K562 (cell line): Measurements from ENCODE around the gene SUCO. TPM values are rescaled to one million over a fixed set of nuclear protein-coding genes. Genes with fewer than 3 reads are reported as not detected.

Experiments used
- ATAC-seq: fragments of 200-7000 bp; cut with Tn5 transposase; 3 replicates; pipeline ENCODE4 v1.9.1; 2020; ENCODE audit warnings: moderate library complexity
- BruUV-seq: library from RNA; stranded (reverse); fragments of 400-500 nt; replicated peaks from 2 replicates; lab custom pipeline; 2021; lab: Mats Ljungman, UMichigan
- CTCF ChIA-PET: fragments of 300-600 bp; formaldehyde crosslinking; extraction: SDS; loops from one replicate; lab custom pipeline; 2021; ENCODE audit warnings: low intra/inter-chr PET ratio; lab: Yijun Ruan, JAX
- POLR2A ChIA-PET: fragments of 300-600, 350-650 bp; sonication (Branson Sonifier 250); formaldehyde crosslinking; extraction: SDS; loops from one replicate; lab custom pipeline; 2021; ENCODE audit warnings: antibody characterized with exemption, inconsistent platforms; lab: Yijun Ruan, JAX
- DNase-seq, 4 experiments: peaks; one replicate each; pipeline versions ENCODE4 v3.0.0 to v3.0.0-alpha.2; 2011 to 2018; ENCODE audit warnings: low spot score in 3 of 4, mixed read lengths in 3 of 4; ENCODE audit errors: extremely low read depth in 1 of 4
- FAIRE-seq: peaks from 2 replicates; lab custom pipeline; 2011; peaks lifted over from hg19 to GRCh38; lab: Jason Lieb, UNC
- H2AFZ ChIP-seq: 2 replicates; pipeline ENCODE4 v1.6.0; 2011; ENCODE audit warnings: low read depth, low read length, control low read depth, inconsistent platforms
- H3K27ac ChIP-seq: fragments of 200-600 bp; 3 replicates; pipeline ENCODE4 v1.8.0; 2011; ENCODE audit warnings: low read depth, mild to moderate bottlenecking, control low read depth, inconsistent platforms, low read length, moderate library complexity, mixed read lengths; ENCODE audit errors: extremely low read depth
- H3K27me3 ChIP-seq, 2 experiments: fragments of 300-600 bp in 1 of 2; 2 replicates in 1 of 2; 3 replicates in 1 of 2; pipeline versions ENCODE4 v1.6.0 to v1.8.0; 2011; ENCODE audit warnings: inconsistent platforms in 2 of 2, low read length in 2 of 2, mild to moderate bottlenecking in 1 of 2, mixed read lengths in 1 of 2, moderate library complexity in 1 of 2; ENCODE audit not compliant: control insufficient read depth in 2 of 2, insufficient read depth in 2 of 2
- H3K36me3 ChIP-seq: fragments of 300-600 bp; 3 replicates; pipeline ENCODE4 v1.8.0; 2011; ENCODE audit warnings: mild to moderate bottlenecking, low read length, inconsistent platforms; ENCODE audit not compliant: control insufficient read depth, insufficient read depth
- H3K4me1 ChIP-seq, 2 experiments: fragments of 200-600 bp in 1 of 2; replicated peaks in 1 of 2; 2 replicates in 1 of 2; 3 replicates in 1 of 2; pipeline versions ENCODE4 v1.5.1 to v1.8.0; 2011; ENCODE audit warnings: inconsistent platforms in 2 of 2, low read length in 2 of 2, mild to moderate bottlenecking in 1 of 2, mixed read lengths in 1 of 2, moderate library complexity in 1 of 2; ENCODE audit not compliant: control insufficient read depth in 2 of 2, insufficient read depth in 2 of 2
- H3K4me2 ChIP-seq: 2 replicates; pipeline ENCODE4 v1.6.1; 2011; ENCODE audit warnings: low read length, control low read depth, inconsistent platforms, mixed read lengths; ENCODE audit not compliant: insufficient read depth
- H3K4me3 ChIP-seq: fragments of 200-600 bp; sonication (generic), shearing (Covaris generic); 2 replicates; pipeline ENCODE4 v1.5.1; 2016; ENCODE audit warnings: control low read depth, inconsistent platforms
- H3K79me2 ChIP-seq: fragments of 200-600 bp; 3 replicates; pipeline ENCODE4 v1.8.0; 2011; ENCODE audit warnings: low read length, inconsistent platforms; ENCODE audit not compliant: control insufficient read depth, insufficient read depth
- H3K9ac ChIP-seq, 2 experiments: 2 replicates each; pipeline versions ENCODE4 v1.6.0 to v1.6.1; 2011; ENCODE audit warnings: low read depth in 2 of 2, low read length in 2 of 2, control low read depth in 1 of 2, inconsistent platforms in 1 of 2, mild to moderate bottlenecking in 1 of 2, mixed read lengths in 1 of 2; ENCODE audit not compliant: insufficient read depth in 1 of 2
- H3K9me1 ChIP-seq: one replicate; pipeline ENCODE4 v1.6.0; 2011; ENCODE audit warnings: inconsistent platforms, mild to moderate bottlenecking, low read length, moderate library complexity; ENCODE audit not compliant: control insufficient read depth, insufficient read depth
- H3K9me3 ChIP-seq: replicated peaks from 2 replicates; pipeline ENCODE4 v1.5.1; 2011; ENCODE audit warnings: low read depth, low read length, inconsistent platforms; ENCODE audit not compliant: control insufficient read depth, insufficient read depth
- H4K20me1 ChIP-seq: replicated peaks from 2 replicates; pipeline ENCODE4 v1.6.1; 2011; ENCODE audit warnings: low read length, inconsistent platforms, mixed read lengths; ENCODE audit not compliant: control insufficient read depth, insufficient read depth
- ARNT ChIP-seq, 2 experiments: fragments of 450-650 bp; IDR thresholded peaks; 2 replicates each; pipeline ENCODE4 v1.6.1; 2016; ENCODE audit warnings: mild to moderate bottlenecking in 1 of 2
- ATF6 ChIP-seq: sonication (generic); formaldehyde crosslinking; IDR thresholded peaks from 2 replicates; pipeline ENCODE4 v1.4.0; 2020; ENCODE audit warnings: mild to moderate bottlenecking, missing genetic modification reagents
- BCOR ChIP-seq: fragments of 450-650 bp; IDR thresholded peaks from 2 replicates; pipeline ENCODE4 v1.6.1; 2016
- C11orf30 ChIP-seq: fragments of 450-650 bp; IDR thresholded peaks from 2 replicates; pipeline ENCODE4 v1.6.1; 2016; ENCODE audit warnings: low read depth, mild to moderate bottlenecking
- ESRRA ChIP-seq: fragments of 450-650 bp; IDR thresholded peaks from 2 replicates; pipeline ENCODE4 v1.6.1; 2014; ENCODE audit warnings: low read depth, mild to moderate bottlenecking, moderate library complexity, borderline replicate concordance
- FOSL1 ChIP-seq: fragments of 200-800 bp; sonication (Bioruptor generic); conservative IDR thresholded peaks from 2 replicates; pipeline ENCODE4 v1.6.1; 2016; ENCODE audit warnings: missing genetic modification characterization, missing compliant biosample characterization
- MAFG ChIP-seq: fragments of 450-650 bp; conservative IDR thresholded peaks from 2 replicates; pipeline ENCODE4 v1.6.1; 2016; ENCODE audit warnings: missing genetic modification characterization, missing compliant biosample characterization
- NFE2 ChIP-seq: IDR thresholded peaks from 2 replicates; pipeline ENCODE4 v1.6.1; 2014; ENCODE audit warnings: antibody characterized with exemption, low read depth
- NFYB ChIP-seq: IDR thresholded peaks from 2 replicates; pipeline ENCODE4 v1.6.1; 2011; ENCODE audit warnings: mild to moderate bottlenecking, moderate library complexity; ENCODE audit not compliant: insufficient read length; ENCODE audit errors: extremely low read depth
- RBM17 ChIP-seq: fragments of 200-400 bp; formaldehyde crosslinking; IDR thresholded peaks from 2 replicates; pipeline ENCODE4 v1.6.1; 2017; ENCODE audit warnings: low read depth, mild to moderate bottlenecking, low read length, borderline replicate concordance
- RFX7 ChIP-seq: fragments of 250-450 bp; sonication (Bioruptor Pico); IDR thresholded peaks from 2 replicates; pipeline ENCODE4 v1.5.1; 2021; ENCODE audit warnings: mild to moderate bottlenecking
- U2AF2 ChIP-seq: fragments of 200-400 bp; formaldehyde crosslinking; optimal IDR thresholded peaks from 2 replicates; pipeline ENCODE3; 2017; ENCODE audit warnings: low read depth, mild to moderate bottlenecking, low read length
- WGBS: fragments of 100-300 bp; shearing (Covaris generic); methylation state at CpG from one replicate; pipeline ENCODE4 v1.1.6; 2016; ENCODE audit warnings: low coverage, mixed read lengths; ENCODE audit not compliant: insufficient coverage; ENCODE audit errors: missing lambda C conversion rate; 5-methylcytosine and 5-hydroxymethylcytosine counted together
- in situ Hi-C: fragments of 300-500 bp; cut with MboI; formaldehyde crosslinking; loops from 4 replicates; pipeline ENCODE4 v1.15.0; 2018; ENCODE audit warnings: inconsistent platforms, mixed read lengths
- intact Hi-C: fragments of 100-400 bp; cut with micrococcal nuclease; formaldehyde crosslinking; loops from 2 replicates; pipeline ENCODE4 v1.14.2; 2022
- polyA plus RNA-seq, 8 experiments: library from polyadenylated mRNA; depleted of rRNA in 4 of 8; stranded (reverse) in 5 of 8; unstranded in 3 of 8; fragments of >200 nt; fragmentation: Nextera tagmentation in 2 of 8; fragmentation: Illumina TruSeq in 1 of 8; extraction: Ambion mirVana in 2 of 8; extraction: Trizol in 1 of 8; gene quantifications; 2 replicates each; pipeline versions ENCODE4 v1.2.1 to v1.2.3, GENCODE V29; 2011 to 2014; ENCODE audit warnings: inconsistent platforms in 1 of 8, missing spikeins in 1 of 8
- total RNA-seq, 7 experiments: library from RNA; depleted of rRNA in 6 of 7; stranded (reverse); fragments of >200 nt in 6 of 7; fragmentation: Illumina TruSeq in 2 of 7; extraction: Trizol in 2 of 7; gene quantifications; 2 replicates each; pipeline versions ENCODE4 v1.2.1 to v1.2.3, GENCODE V29; 2011 to 2021; ENCODE audit warnings: low replicate concordance in 1 of 7
- TF ChIP-seq, protein P1 (sequence below): fragments of 450-650 bp; IDR thresholded peaks from one replicate; pipeline ENCODE4 v1.6.1; 2018; ENCODE audit warnings: mild to moderate bottlenecking, moderate library complexity; ENCODE audit not compliant: partially characterized antibody
- TF ChIP-seq, protein P2 (sequence below), 2 experiments: fragments of 450-650 bp in 1 of 2; sonication (generic) in 1 of 2; formaldehyde crosslinking in 1 of 2; IDR thresholded peaks in 1 of 2; conservative IDR thresholded peaks in 1 of 2; 2 replicates each; pipeline versions ENCODE4 v1.6.1 to v1.8.1; 2016 to 2023; ENCODE audit warnings: mild to moderate bottlenecking in 2 of 2, moderate library complexity in 2 of 2, inconsistent platforms in 1 of 2, missing genetic modification reagents in 1 of 2
- TF ChIP-seq, protein P3 (sequence below): fragments of 450-650 bp; IDR thresholded peaks from 2 replicates; pipeline ENCODE4 v1.7.0; 2016; ENCODE audit warnings: borderline replicate concordance

The SUCO gene
- total and polyA plus RNA-seq, 9 of the 15 experiments (the other 6 are each of a cell fraction or from before 2014, with no cell fraction given) = 2.5 to 20.6 (median 14.3) TPM

DNA sequence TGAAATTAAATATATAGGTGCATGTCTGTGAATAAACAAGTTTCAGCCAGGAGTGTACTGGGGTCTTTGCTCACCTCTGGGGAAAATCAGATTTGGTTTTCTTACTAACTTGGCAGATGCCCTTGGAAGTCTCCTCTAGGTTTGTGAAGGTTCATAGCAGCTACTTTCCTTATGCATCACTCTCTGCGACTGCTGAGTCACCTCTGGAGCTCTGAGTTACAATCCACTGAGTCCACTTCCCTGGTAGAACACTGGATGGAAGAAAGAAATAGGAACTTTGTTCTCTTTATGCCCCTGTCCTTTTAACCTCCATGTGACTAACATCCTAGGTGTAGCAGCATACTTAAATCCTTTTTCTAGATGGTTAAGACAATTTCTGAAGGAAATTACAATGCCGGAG lies 121.6 kb downstream of the SUCO start:
- DNase-seq (peak in 1 of 4 experiments; percentile 38), FAIRE-seq (peak; percentile 52), ATAC-seq (no peak)
- in situ Hi-C loops (no loop called here), intact Hi-C loops (no loop called here)
- Histone ChIP-seq H3K79me2 (no peaks in the 10 kb centered on the region), H3K36me3 (no peaks in the 10 kb centered on the region), H3K9ac (no peak overlapping the region), H3K27ac (no peak overlapping the region), H4K20me1 (no peaks in the 10 kb centered on the region), H3K9me3 (no peaks in the 10 kb centered on the region), H2AFZ (no peak overlapping the region), H3K9me1 (no peaks in the 10 kb centered on the region), H3K4me1 (peaks cover 2 to 3% of the 10 kb centered on the region in 2 experiments; a peak in 1 of 5 replicates), H3K4me2 (no peak overlapping the region), H3K27me3 (no peaks in the 10 kb centered on the region), H3K4me3 (no peak overlapping the region)
- POLR2A ChIA-PET = interaction anchor here (0.7 kb wide), 1 partner anchor 8 kb away, joined by 3 read pairs; no protein-coding TSS in a partner anchor
- BruUV-seq = no TSS peak
- WGBS = 19% methylated on average over 2 of the region's 2 CpGs
- CTCF ChIA-PET = no interaction called here
- peak; percentile 80 for TF ChIP-seq MAFG
- no peak for TF ChIP-seq NFYB
- no peak for TF ChIP-seq RBM17
- no peak for TF ChIP-seq RFX7
- TF ChIP-seq, protein P1, sequence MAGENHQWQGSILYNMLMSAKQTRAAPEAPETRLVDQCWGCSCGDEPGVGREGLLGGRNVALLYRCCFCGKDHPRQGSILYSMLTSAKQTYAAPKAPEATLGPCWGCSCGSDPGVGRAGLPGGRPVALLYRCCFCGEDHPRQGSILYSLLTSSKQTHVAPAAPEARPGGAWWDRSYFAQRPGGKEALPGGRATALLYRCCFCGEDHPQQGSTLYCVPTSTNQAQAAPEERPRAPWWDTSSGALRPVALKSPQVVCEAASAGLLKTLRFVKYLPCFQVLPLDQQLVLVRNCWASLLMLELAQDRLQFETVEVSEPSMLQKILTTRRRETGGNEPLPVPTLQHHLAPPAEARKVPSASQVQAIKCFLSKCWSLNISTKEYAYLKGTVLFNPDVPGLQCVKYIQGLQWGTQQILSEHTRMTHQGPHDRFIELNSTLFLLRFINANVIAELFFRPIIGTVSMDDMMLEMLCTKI = no peak
- peak; percentile 66; the same call in 1 of the 2 replicates for TF ChIP-seq C11orf30
- TF ChIP-seq, protein P2, sequence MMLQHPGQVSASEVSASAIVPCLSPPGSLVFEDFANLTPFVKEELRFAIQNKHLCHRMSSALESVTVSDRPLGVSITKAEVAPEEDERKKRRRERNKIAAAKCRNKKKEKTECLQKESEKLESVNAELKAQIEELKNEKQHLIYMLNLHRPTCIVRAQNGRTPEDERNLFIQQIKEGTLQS (IDR thresholded peaks at IDR 0.05) = 0 out of 2 replicates have a peak, but pooled peaks have one; percentile 10
- TF ChIP-seq, protein P2 (CRISPR knock-in tag; conservative IDR thresholded peaks at IDR 0.05) = no peak
- TF ChIP-seq, protein P3, sequence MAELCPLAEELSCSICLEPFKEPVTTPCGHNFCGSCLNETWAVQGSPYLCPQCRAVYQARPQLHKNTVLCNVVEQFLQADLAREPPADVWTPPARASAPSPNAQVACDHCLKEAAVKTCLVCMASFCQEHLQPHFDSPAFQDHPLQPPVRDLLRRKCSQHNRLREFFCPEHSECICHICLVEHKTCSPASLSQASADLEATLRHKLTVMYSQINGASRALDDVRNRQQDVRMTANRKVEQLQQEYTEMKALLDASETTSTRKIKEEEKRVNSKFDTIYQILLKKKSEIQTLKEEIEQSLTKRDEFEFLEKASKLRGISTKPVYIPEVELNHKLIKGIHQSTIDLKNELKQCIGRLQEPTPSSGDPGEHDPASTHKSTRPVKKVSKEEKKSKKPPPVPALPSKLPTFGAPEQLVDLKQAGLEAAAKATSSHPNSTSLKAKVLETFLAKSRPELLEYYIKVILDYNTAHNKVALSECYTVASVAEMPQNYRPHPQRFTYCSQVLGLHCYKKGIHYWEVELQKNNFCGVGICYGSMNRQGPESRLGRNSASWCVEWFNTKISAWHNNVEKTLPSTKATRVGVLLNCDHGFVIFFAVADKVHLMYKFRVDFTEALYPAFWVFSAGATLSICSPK = no peak
- TF ChIP-seq ATF6 (CRISPR knock-in tag) = no peak
- TF ChIP-seq ESRRA = 0 out of 2 replicates have a peak, but pooled peaks have one; percentile 29
- peak; percentile 60 for TF ChIP-seq FOSL1 (tag)
- no peak for TF ChIP-seq U2AF2
- TF ChIP-seq BCOR = no peak
- no peak for TF ChIP-seq ARNT (IDR thresholded peaks at IDR 0.05)
- peak; percentile 82 for TF ChIP-seq NFE2
